ENCODE results near the gene SP6. TPM values are rescaled to one million over a fixed set of nuclear protein-coding genes. Genes with fewer than 3 reads are reported as not detected.

The SP6 gene
- 0.26 TPM in 1 of 2 replicates, not detected in the other for total RNA-seq

DNA sequence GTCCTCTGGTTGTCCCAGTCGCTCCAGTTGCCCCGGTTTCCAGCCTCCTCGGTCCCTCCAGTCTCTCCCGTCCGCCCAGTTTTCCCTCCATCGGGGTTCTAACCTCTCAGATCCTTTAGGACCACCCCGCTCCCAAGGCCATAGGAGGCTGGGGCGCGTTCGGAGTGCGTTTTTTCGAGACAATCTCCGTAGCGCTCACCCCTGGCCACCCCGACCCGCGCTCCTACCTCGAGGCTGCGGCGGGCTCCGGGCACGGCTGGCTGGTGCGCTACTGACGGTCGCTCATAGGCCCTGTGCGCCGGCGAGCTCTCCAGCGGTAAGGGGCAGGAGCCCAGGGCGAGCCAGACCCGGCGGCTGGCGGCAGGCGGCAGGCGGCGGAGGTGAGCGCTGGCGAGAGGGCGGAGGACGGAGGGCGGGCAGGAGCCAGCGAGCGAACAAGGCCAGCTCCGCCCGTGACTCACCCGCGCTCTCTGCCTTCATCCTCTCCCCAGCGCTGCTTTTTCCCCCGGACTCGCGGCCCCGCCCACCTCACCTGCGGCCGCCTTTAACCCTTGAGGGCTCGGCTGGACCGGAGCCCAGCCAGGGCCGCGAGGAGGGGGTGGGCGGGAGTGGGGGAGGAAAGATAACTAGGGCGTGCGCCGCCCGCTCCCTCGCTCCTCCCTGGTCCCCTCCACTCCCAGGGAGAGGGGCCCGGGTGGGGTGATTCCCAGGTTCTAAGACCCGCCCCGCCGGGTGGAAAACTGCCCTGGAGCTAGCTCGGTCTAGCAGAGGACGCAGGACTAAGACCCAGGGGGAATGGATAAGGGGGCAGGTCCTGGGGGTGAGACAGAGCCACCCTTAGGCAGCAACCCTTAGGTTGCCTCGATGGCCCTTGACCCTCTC lies at the start of gene SP6:
Gene SP6, minus strand, starts transcription at position 472 of the 882 bp plus-strand sequence. CDS start 2,734 bp downstream, outside the sequence.

DNA sequence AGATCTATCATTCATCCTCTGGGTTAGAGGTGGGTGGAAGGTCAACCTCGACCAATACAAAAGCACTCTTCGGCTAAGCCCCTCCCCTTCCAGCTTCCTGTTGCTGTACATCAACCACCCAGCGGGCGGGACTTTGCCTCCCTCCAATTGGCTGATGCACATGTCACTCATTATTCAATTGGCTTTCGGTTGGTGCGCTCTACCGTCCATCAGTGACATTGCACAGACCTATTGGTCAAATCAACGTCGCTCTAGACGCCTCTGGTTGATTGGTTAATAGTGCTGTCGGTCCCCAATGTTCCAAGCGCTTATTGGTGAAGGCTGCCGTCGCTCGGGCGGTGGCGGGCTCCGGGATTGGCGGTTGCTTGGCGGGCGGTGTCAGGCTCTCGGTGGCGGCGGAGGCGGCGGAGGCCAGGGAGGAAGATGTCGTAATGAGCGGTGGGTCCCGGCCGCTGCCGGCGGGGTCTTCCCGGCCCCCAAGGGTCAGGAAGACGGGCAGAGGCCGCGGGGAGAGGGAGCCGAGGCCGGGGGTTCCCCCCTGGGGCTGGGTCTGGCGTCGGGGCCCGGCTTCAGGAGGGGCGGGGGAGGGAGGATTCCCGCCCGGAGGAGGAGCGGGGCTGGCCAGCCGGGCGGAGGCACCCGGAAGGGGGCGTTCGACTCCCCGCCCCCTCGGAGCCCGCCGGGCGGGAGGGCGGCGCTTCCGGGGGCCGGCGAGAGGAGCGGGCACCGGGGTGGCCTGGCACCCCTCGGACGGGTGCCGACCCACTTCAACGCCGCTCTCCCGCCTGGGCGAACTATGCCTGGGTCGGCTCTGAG lies 45.1 kb upstream of the SP6 start, which contains the start of gene SP2:
Gene SP2, plus strand, starts transcription at position 381 of the 816 bp plus-strand sequence. Its CDS starts 51 bp downstream, at position 432.

DNA sequence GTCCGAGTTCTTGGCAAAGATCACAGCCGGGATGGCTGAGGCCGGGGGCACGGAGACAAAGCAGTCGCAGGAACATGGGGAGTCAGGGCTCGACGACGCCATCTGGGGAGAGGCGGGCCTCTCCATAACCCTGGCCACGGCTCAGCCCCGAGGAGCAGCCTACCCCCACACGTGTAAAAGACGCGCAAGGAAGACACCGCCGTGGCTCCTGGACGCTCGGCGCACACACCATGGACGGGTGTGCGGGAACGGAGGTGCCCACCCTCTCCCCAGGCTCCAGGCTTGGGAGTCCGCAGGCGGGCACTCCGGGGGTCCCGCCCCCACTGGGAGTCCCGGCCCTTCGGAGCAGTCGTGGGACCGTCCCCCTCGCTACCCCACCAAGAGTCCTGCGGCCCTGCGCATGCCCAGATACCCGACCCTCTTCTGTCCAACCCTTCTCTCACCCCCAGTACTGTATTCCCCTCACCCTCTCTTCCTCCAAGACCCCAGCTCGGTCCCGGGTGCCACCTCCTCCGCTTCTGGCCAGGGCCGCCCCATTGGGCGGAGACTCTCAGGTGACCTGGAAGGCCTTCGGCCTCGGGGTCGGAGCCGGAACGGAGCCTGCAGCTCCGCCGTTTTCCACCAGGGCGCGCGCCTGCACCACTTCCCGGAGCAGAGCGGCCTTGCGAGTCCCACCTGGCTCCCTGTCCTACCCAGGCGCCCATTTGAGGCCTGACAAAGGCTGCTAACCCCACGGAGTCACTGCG lies 10.0 kb downstream of the SP6 start, which contains the start of gene SCRN2:
Gene SCRN2, minus strand, starts transcription at position 532 of the 746 bp plus-strand sequence. Its CDS starts 430 bp downstream, at position 102.

DNA sequence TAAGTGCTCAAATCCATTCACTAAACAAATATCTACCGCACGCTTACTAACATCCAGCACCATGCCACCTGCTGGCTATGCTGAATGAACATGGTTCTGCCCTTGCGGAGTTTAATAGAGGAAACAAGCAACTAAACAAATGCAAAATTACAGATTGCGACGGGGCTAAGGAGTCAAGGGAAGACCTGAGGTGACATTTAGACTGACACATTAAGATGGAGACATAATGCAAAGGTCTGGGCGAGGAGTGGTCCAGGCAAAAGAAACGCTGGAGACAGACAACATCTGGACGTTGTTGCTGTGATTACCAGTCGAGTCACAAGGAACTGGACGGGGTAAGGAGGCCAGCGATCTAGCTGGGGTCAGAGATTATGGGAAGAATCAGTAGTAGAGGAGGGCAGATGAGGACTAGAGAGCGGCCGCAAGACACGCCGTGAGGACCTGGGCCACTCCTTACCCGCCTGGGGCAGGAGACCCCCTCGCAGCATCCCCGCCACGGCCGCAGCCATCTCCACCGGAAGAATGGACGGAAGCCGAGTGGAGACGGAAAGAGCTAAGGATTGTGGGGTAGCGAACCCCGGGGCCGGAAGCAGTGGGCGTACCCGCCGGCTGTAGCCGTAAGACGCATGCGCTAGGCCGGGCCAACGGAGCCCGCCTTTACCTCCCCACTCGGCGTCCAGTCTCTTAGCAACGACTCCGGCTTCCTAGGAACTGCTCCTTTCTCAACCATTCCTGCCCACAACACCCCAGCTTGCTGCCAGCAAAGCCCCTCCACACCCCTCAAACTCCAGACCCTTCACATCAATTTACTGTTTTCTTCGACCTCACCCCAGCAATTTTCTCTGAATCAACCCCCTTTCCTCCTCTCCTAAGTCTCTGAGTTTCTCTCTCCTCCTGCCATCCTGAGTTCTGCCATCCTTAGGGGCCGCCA lies 19.7 kb downstream of the SP6 start, which contains the start of the genes LRRC46 and MRPL10:
Gene LRRC46, plus strand, starts transcription at position 668 of the 931 bp plus-strand sequence. CDS start 320 bp downstream, outside the sequence.
Gene MRPL10, minus strand, starts transcription at position 539 of the 931 bp plus-strand sequence. Its CDS starts 30 bp downstream, at position 509.

DNA sequence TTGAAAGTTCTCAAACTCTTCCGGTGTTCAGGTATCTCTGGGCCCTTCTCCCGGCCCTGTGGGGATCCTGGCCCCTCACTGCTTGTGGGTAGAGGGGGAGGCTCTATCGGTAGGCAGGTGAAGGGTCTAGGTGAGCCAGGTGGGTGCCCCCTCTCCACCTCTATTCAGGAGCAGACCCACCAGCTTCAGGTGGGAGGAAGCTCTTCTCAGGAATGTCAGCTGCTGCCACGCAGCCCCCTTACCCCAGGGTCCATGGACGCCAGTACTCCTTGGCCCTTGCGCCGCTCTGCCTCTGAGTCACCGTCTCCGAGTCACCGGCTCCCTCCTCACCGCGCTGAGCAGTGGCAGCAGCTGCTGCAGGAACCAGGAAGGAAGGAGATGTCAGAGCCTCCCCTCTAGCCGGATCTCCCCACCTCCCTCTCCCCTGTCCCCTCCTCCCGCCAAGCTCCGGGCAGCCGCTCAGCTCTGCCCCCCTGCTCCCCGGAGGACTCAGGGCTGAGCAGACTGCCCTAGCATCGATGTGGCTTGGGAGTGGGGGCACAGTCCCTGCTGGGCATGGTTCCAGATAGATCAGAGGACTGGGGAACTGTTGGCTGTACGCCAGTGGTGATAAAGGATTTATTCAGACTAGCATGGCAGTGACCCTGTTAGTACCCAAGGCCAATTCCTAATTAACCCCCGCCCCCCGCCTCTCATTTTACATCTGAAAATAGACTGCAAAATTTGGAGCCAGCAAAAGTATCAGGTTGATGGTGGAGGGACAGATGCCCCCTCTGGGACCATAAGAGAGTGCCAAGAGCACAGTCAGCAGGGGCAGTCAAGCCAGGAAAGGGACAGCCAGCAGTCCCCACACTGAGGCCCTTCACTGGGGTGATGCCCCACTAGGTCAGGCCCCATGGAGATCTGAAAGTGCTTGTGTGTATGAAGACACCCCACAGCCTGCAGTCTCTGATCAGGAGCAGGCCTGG lies 29.3 kb downstream of the SP6 start, which contains the start of gene OSBPL7:
Gene OSBPL7, minus strand, starts transcription at position 371 of the 968 bp plus-strand sequence. CDS start 1,516 bp downstream, outside the sequence.

Other genes with a start within 250 kb of the SP6 start
- gene KPNB1, start 201.2 kb downstream of the SP6 start, total RNA-seq, result 182 and 186 TPM in 2 replicates
- gene TBKBP1, start 157.0 kb downstream of the SP6 start, total RNA-seq, result 13.6 and 16.9 TPM in 2 replicates
- gene TBX21, start 117.9 kb downstream of the SP6 start, total RNA-seq, result not detected in 2 replicates
- 6.4 and 10.0 TPM in 2 replicates for gene OSBPL7, start 29.4 kb downstream of the SP6 start, total RNA-seq
- 31.0 and 45.8 TPM in 2 replicates for gene MRPL10, start 19.6 kb downstream of the SP6 start, total RNA-seq
- gene LRRC46, start 19.5 kb downstream of the SP6 start, total RNA-seq, result 0.60 TPM in 1 of 2 replicates, not detected in the other
- gene SCRN2, start 9.9 kb downstream of the SP6 start, total RNA-seq, result 26.6 and 40.6 TPM in 2 replicates
- 1.9 and 8.1 TPM in 2 replicates for gene SP2, start 45.1 kb upstream of the SP6 start, total RNA-seq
- gene PNPO, start 90.4 kb upstream of the SP6 start, total RNA-seq, result 29.5 and 33.3 TPM in 2 replicates
- gene PRR15L, start 106.7 kb upstream of the SP6 start, total RNA-seq, result not detected in 2 replicates
- 59.7 and 59.8 TPM in 2 replicates for gene CDK5RAP3, start 120.0 kb upstream of the SP6 start, total RNA-seq
- gene COPZ2, start 186.6 kb upstream of the SP6 start, total RNA-seq, result 88.6 and 94.8 TPM in 2 replicates
- 69.9 and 98.4 TPM in 2 replicates for gene NFE2L1, start 197.2 kb upstream of the SP6 start, total RNA-seq